Stimulated activated CD8-positive, alpha-beta memory T cell treated with anti-CD3 and anti-CD28 coated beads, Interleukin-12 subunit alpha, Interleukin-12 subunit beta, amount 100 ng/mL, for 1 hour (primary cell): ENCODE results near the gene GRAMD1B.

Experiments
- DNase-seq: peaks from one replicate; pipeline ENCODE4 v3.0.0-alpha.2; 2020; ENCODE audit warnings: low read depth

GRAMD1B gene

DNA sequence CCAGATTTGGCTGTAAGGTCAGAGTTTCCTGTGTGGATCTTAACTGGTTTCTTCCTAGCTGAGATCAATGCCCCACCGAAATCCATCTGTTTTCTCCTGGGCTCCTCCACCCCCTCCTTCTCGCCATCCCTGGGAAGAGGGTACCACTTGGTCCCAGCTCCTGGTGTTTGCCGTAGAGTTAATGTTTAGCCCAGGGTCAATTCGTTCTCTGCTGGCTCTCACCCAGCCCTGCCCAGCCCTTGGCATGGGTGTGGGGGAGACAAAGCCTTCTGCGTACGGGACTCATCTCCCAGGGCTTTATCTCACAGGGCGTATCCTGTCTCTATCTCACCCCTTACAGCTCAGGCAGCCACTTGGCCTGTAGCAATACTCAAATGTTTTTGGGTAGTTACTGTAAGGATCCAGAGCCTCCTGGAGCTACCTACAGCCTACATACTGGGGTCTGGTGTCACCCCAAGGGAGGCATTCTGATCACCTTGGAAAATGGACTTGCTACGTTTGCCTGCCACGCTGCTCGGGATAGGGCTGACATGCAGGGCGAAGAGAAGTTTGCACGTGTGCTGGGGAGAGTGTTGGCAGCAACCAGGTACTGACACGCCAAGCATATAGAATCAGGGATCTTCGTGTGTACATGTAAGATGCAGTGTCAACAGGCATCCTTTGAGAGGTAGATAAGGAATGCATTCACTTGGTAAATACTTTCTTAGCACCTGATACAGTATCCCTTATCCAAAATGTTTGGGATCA is 158.2 kb downstream of the GRAMD1B start:
- DNase-seq: no peak

GRCh38 chr11:123588864-123589262 is 158.8 kb downstream of the GRAMD1B start:
- DNase-seq: no peak

DNA sequence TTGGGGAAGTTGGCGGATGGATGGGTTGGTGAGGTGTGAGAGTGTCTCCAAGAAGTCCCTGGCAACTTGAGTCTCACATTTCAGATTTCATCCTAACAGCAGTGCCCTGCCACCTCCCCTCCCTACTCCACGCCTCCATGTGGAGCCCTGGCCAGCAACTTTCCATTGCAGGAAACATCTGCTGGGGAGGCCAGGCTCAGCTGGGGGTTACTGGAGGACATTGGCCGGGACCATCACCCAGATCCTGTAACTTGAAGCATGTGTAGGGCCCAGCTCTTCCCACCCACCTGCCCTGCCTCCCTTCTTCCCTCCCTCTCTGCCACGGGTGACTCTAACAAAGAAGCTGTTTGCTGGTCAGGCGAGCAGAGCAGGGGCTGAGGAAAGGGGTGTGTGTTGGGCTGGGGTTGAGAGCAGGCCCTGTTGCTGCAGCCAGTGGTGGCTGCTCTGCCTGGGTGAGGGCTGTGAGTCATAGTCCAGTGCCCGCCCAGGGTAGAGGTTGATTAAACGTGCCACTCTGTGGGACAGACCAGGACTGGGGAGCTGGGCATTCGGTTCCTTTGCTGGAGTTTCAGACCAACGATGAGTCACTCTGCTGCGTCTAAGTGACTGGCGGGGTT is 160.3 kb downstream of the GRAMD1B start:
- no peak for DNase-seq

DNA sequence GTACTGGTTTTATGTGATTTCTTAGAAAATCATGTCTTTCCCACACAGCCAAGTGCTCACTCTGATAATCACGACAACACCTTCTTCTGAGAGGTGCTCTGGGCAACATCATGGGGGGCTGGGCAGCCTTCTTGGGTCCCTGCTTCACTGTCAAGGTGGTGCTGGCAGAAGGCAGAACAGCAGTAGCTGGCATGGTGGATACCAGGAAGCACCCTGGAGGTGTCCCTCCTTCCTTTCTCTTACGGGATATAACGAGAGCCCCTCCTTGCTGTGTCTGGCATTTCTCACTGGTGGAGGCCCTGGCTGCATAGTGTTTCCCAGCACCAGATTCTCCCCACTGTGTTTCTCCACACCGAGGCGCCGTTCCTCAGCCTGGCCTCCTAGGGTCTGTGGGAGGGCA is 163.5 kb downstream of the GRAMD1B start:
- no peak for DNase-seq

DNA sequence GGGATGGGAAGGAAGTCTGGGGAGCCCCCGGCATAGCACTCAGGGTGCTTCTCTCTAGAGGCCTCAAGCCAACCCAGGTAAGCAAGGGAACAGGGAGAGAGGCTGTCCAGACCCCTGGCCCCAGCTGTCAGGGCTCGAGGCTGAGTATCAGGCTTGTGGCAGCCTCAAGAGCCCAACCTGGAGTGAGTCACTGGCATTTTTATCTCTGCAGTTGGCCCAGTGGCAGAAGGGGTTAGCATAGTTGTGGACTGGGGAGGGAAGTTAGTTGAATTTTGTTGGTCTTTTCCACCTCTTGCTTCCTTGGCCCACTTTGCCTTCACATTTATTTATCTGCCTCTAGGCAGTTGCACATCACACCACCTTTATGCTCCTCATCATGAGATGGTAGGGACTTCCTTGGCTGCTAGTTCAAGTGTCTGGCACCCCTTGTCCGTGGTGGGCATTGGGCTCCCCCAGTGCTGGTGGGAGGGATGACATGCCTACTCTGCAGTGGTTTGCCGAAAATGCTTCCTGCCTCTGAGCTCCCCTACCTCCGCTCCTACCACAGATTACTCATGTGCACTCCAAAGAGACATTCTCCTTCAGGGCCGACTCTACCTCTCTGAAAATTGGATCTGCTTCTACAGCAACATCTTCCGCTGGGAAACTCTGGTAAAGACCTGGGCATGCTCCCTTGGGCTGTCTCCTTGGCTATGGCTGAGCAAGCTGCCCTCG is 164.3 kb downstream of the GRAMD1B start:
- DNase-seq: no peak

- no peak for DNase-seq
These were observed 164.9 kb downstream of the GRAMD1B start for GRCh38 chr11:123594921-123595320.

DNA sequence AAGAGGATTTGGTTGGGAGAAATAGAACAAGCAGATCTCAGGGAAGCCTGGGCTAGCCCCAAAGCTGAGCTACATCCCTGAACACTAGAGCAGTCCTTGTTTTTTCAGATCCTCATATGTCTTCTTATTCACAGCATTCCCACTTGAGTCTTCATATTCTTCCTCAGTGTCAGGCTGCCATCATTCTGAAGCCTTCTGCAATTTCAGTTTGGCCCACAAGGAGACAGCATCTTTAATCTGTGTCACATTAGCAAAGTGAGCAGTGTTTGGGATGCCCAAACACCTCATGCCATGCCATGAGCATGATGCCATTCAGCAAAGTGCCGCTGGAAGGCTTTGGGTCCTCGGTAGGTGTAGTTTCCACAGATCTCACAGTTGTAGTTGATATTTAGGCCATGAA is 167.8 kb downstream of the GRAMD1B start:
- DNase-seq: no peak

DNA sequence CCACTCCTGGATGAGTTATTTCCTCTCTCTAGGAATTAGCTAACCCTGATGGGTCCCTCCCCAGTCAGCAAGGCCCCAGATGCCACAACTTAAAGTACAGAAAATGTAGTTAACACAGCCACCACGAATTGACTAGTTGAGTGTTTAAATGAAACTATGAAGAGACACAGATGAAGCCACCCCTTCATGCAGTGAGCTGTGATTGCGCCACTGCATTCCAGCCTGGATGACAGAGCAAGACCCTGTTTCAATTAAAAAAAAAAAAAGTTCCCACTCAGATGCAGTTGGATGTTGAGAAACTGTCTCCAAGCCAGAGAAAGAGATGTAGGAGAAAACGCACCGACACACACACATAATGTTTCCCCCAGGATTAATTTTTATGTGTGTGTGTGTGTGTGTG is 171.1 kb downstream of the GRAMD1B start:
- no peak for DNase-seq

- DNase-seq: no peak
These were observed 171.7 kb downstream of the GRAMD1B start for GRCh38 chr11:123601743-123602142.

GRCh38 chr11:123603666-123604065 is 173.6 kb downstream of the GRAMD1B start:
- DNase-seq: no peak

- no peak for DNase-seq
These were observed 177.7 kb downstream of the GRAMD1B start for GRCh38 chr11:123607781-123608180.

GRCh38 chr11:123608371-123608770 is 178.3 kb downstream of the GRAMD1B start:
- DNase-seq: no peak

DNA sequence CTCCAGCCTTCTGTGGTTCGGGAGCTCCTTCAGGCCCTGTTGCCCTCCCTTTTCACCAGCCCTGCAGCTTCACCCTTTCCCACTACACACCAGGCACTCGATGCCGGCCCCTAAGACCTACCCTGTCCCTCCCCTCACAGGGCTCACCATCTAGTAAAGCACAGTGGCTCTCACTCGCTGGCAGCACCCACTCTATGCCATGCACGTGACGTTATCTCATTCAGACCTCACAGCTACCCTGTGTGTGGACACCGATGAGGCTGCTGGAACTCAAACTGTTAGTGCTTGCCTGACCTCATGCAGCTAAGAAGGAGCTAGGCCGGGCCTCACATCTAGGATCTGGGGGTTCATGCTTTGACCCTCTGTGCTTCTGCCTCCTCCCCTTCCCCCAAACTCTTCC is 178.9 kb downstream of the GRAMD1B start:
- DNase-seq: no peak

DNA sequence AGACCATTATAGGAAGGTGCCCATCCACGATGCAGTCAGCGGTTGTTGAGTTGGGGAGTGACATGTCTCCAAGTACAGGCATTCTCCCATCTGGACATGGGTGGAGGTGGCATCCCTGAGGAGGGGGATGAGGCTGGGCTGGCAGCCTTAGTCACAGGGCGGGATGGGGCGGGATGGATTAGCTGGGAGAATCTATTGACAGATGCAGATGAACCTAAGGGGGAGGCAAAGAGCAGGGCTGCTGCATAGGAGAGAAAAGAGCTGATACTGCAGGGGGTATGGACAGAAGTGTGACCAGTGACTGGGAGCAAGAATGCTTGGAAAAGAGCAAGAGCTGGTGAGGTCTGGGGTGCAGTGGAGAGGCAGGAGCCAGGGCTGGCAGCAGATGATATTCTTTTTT is 181.6 kb downstream of the GRAMD1B start:
- no peak for DNase-seq

DNA sequence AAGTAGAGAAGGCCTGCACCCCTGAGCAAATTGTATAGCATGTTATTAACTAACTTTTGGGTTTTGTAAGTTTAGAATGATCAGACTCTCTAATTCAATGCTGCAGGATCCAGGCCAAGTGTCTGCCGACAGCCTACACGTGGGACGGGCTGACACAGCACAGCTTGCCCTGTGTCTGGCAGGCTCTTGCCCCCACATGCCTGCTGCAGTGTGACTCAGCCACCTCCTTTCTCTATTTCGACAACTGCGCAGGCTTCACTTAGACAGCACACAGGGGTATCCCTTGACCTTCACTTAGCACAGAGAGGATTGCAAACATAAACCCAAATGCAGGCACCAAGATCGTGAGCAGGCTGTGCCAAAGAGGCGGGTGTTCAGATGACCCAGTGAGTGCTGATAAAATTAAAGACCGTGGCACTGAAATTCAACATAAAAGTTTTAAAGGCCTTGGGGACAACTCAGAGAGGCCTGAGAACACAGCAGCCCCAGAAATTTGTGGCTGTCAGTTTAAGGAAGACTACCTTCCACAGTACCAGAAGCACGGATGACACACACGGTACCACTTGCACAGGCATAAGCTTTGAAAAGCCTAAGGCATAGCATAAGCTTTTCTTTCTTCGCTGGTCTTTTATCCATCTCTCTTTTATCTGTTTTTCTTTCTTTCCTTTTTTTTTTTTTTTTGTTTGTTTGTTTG is 186.6 kb downstream of the GRAMD1B start:
- no peak for DNase-seq

GRCh38 chr11:123622576-123622975 is 192.5 kb downstream of the GRAMD1B start:
- DNase-seq: no peak

DNA sequence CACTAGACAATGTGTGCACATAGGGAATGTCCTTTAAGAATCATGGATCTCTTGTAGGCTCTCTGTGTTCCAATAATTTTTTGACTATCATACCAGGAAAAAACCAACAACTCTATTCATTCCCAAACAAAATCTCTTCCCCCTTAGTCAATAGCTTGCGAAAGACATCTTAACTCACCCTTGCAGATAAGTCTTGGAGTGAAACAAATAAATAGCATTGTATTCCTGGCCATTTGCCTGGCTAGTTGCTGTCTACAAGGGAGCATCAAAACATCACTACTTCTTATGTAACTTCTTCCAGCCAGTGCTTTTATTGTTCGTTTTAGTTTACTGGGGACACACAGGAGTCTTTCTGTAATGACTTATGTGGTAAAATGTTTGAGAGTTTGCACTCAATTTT is 194.9 kb downstream of the GRAMD1B start:
- no peak for DNase-seq

GRCh38 chr11:123628936-123629683 is 199.0 kb downstream of the GRAMD1B start:
- DNase-seq: no peak

DNA sequence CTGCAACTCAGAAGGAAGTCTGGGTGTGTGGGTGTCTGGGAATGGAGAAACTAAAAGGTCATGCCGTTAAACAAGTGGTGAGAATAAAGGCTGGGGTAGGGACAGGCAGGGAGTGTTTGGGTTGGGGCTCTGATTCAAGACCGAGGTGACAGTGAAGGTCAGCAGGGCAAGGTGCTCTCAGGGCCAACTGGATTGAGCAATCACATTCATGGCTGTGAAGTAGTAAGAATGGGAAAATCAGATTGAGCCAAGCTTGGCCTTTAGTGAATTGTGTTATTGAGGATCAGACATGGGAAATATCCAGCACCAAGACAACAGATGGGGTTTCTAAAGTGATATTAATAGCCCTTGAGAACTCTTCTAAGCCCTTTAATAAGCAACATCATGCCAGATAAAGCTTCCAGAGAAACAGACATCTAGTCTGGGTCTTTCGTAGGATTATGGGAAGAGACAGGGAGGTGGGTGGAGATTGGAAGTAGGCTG is 200.1 kb downstream of the GRAMD1B start:
- DNase-seq: no peak

DNA sequence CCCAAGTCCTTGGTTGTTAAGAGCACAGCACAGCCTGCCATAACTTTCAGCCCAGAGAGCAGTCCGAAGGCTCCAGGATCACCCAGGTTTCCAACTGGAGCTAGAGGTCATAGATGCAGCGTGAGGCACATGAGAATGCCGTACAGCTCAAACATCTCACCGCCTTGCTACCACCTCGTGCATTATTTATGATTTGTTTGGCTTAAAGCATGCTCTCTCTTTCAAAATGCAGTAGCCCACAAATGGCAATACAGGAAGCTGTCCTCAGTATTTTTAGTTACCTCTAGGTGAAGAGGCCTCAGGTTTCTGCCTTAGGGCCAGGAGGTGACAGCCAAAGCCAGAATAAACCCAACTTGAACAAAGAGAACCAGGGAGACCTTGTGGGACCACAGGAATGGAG is 210.0 kb downstream of the GRAMD1B start:
- DNase-seq: no peak

- DNase-seq: peak; percentile 3
These were observed 210.8 kb downstream of the GRAMD1B start for GRCh38 chr11:123640677-123641494.
